Memory B cell (primary cell): ENCODE measurements around the gene BRF1.

ENCODE experiments used
- ATAC-seq: fragments of 150-1000 bp; cut with Tn5 transposase; 2 replicates; pipeline ENCODE4 v1.10.0; 2021; ENCODE audit warnings: low read depth, mild to moderate bottlenecking, moderate library complexity
- DNase-seq, 2 donors: peaks; one replicate each; pipeline ENCODE4 v3.0.0; 2022; ENCODE audit warnings: low spot score in 2 of 2
- H3K27ac Mint-ChIP-seq: one replicate; pipeline ENCODE4 v1.8.0; 2022; ENCODE audit warnings: mild to moderate bottlenecking, moderate library complexity, mixed read lengths
- H3K27me3 Mint-ChIP-seq: one replicate; pipeline ENCODE4 v1.8.0; 2022; ENCODE audit warnings: mixed read lengths
- H3K36me3 Mint-ChIP-seq: one replicate; pipeline ENCODE4 v1.8.0; 2022; ENCODE audit warnings: mild to moderate bottlenecking, mixed read lengths
- H3K4me1 Mint-ChIP-seq: one replicate; pipeline ENCODE4 v1.8.0; 2022; ENCODE audit warnings: mixed read lengths
- H3K4me3 Mint-ChIP-seq: one replicate; pipeline ENCODE4 v1.8.0; 2022; ENCODE audit warnings: mild to moderate bottlenecking, moderate library complexity, mixed read lengths
- H3K9me3 Mint-ChIP-seq: one replicate; pipeline ENCODE4 v1.8.0; 2022; ENCODE audit warnings: mixed read lengths

BRF1 gene

GRCh38 chr14:105247715-105248367 is 53.0 kb downstream of the BRF1 start:
- H3K4me1 Mint-ChIP-seq: peaks cover 12% of the 10 kb centered on the region
- H3K27ac Mint-ChIP-seq: no peak overlapping the region
- H3K9me3 Mint-ChIP-seq: no peaks in the 10 kb centered on the region
- H3K27me3 Mint-ChIP-seq: no peaks in the 10 kb centered on the region
- H3K4me3 Mint-ChIP-seq: peak overlapping the region; percentile 83
- ATAC-seq (no peak), DNase-seq (no peak)
- H3K36me3 Mint-ChIP-seq: peaks cover 2% of the 10 kb centered on the region

DNA sequence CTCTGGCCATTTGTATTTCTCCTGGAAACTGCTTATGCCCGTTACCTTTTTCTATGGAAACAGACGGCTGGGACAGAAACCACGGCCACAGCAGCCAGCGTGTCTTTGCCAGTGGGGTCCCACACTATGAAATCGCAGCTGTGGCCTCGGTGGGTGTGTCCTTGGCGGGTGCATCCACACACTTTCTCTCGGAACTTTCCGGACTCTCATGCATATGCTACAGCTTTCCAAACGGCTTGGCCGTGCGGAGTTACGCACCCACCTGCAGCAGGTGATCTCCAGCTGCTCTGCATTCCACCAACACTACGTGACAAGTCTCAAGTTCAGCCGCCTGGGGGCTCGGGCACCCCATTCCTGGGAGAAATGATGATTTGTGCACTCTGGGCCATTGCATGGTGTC is 53.8 kb downstream of the BRF1 start:
- no peak overlapping the region for H3K27ac Mint-ChIP-seq
- DNase-seq (no peak), ATAC-seq (no peak)
- peak overlapping the region; percentile 83 for H3K4me3 Mint-ChIP-seq
- H3K27me3 Mint-ChIP-seq: no peaks in the 10 kb centered on the region
- peaks cover 12% of the 10 kb centered on the region for H3K4me1 Mint-ChIP-seq
- H3K36me3 Mint-ChIP-seq: peaks cover 2% of the 10 kb centered on the region
- no peaks in the 10 kb centered on the region for H3K9me3 Mint-ChIP-seq

GRCh38 chr14:105244334-105244733 is 56.5 kb downstream of the BRF1 start:
- H3K4me3 Mint-ChIP-seq: no peak overlapping the region
- no peaks in the 10 kb centered on the region for H3K9me3 Mint-ChIP-seq
- ATAC-seq (no peak), DNase-seq (no peak)
- no peaks in the 10 kb centered on the region for H3K27me3 Mint-ChIP-seq
- H3K36me3 Mint-ChIP-seq: peaks cover 2% of the 10 kb centered on the region
- H3K27ac Mint-ChIP-seq: no peak overlapping the region
- H3K4me1 Mint-ChIP-seq: peaks cover 12% of the 10 kb centered on the region

DNA sequence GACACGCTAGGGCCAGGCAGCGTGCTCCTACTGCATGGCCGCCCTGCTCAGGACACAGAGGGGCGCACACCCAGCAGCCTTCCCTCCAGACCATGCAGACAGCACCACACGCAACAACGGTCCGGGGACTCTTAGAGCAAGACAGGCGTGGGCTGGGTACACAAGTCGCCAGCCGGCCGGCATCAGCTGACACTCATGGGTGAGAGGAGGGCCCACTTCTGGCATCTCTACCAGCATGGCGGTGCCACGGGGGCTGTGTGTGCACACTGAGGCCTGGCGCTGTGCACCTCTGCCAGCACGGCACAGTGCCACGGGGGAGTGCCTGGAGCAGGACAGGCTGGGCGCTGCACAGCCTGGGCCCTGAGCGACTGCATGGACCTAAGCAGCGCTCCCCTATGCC is 59.2 kb downstream of the BRF1 start:
- Mint-ChIP-seq H3K27ac (no peak overlapping the region), H3K36me3 (peaks cover 2% of the 10 kb centered on the region), H3K4me1 (peaks cover 9% of the 10 kb centered on the region), H3K27me3 (no peaks in the 10 kb centered on the region), H3K9me3 (no peaks in the 10 kb centered on the region), H3K4me3 (no peak overlapping the region)
- DNase-seq (no peak), ATAC-seq (no peak)

GRCh38 chr14:105240811-105241576 is 59.8 kb downstream of the BRF1 start:
- H3K4me3 Mint-ChIP-seq: no peak overlapping the region
- no peak overlapping the region for H3K27ac Mint-ChIP-seq
- ATAC-seq (no peak), DNase-seq (no peak)
- H3K36me3 Mint-ChIP-seq: peaks cover 2% of the 10 kb centered on the region
- peaks cover 9% of the 10 kb centered on the region for H3K4me1 Mint-ChIP-seq
- no peaks in the 10 kb centered on the region for H3K27me3 Mint-ChIP-seq
- no peaks in the 10 kb centered on the region for H3K9me3 Mint-ChIP-seq

- DNase-seq (no peak), ATAC-seq (no peak)
- Mint-ChIP-seq H3K36me3 (peaks cover 21% of the 10 kb centered on the region), H3K4me3 (no peak overlapping the region), H3K27me3 (no peaks in the 10 kb centered on the region), H3K27ac (no peak overlapping the region), H3K4me1 (no peaks in the 10 kb centered on the region), H3K9me3 (no peaks in the 10 kb centered on the region)
Measured at GRCh38 chr14:105229099-105229655, 71.6 kb downstream of the BRF1 start.

- Mint-ChIP-seq H3K4me3 (no peak overlapping the region), H3K27ac (no peak overlapping the region), H3K36me3 (peaks cover 21% of the 10 kb centered on the region), H3K9me3 (no peaks in the 10 kb centered on the region), H3K27me3 (no peaks in the 10 kb centered on the region), H3K4me1 (no peaks in the 10 kb centered on the region)
- ATAC-seq (no peak), DNase-seq (no peak)
Measured at GRCh38 chr14:105228562-105228961, 72.2 kb downstream of the BRF1 start.

DNA sequence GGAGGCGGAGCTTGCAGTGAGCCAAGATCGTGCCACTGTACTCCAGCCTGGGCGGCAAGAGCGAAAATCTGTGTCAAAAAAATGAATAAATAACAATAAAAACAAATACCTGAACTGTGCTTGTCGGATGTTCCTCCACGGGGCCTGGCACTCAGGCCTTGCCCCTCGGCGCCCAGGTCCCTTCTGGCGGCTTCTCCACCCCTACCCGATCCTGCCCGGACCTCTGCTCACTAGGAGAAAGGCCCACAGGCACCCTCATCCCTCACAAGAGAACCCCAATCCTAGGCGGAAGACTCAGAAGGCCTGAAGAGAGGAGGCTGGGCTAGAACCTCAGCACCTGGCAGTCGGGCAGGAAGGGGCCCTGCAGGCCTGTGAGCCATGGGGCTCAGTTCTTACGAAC is 73.5 kb downstream of the BRF1 start:
- H3K27me3 Mint-ChIP-seq: no peaks in the 10 kb centered on the region
- no peak overlapping the region for H3K27ac Mint-ChIP-seq
- H3K4me3 Mint-ChIP-seq: no peak overlapping the region
- DNase-seq: no peak
- no peaks in the 10 kb centered on the region for H3K9me3 Mint-ChIP-seq
- ATAC-seq: no peak
- peaks cover 26% of the 10 kb centered on the region for H3K36me3 Mint-ChIP-seq
- peaks cover 2% of the 10 kb centered on the region for H3K4me1 Mint-ChIP-seq

- Mint-ChIP-seq H3K4me1 (peaks cover 2% of the 10 kb centered on the region), H3K36me3 (peaks cover 28% of the 10 kb centered on the region)
Measured at GRCh38 chr14:105226198-105226597, 74.6 kb downstream of the BRF1 start.

DNA sequence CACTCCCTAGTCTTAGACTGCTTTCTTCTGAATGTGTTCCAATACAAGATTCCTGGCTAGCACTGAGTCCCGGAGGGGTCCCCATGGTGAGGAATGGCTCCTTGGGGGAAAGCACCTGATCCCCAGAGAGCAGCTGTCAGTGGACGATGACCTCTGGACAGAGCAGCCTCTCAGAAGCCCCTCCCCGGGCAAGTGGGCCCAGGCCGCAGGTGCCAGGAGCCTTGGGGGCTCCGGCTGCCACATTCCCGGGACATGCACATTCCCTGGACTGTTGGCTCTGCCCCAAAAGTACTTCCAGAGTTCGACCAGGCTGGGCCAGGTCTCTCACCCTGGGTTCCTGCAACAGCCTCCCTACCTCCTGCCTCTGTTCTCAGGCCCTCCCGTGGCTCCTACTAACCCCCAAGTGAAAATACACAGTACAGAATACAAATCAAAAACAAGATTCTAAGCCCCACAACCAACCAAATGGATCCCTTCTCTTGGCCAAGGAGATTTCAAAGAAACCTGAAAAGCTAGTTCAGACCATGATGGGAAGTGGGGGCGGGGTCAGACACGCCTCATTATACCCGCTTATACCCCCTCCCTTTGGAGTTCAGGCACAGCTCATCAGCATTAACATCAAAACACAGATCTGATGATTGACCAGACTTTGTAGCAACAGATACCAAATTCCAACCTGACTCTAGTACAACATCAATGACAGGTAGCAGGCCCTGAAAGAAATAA is 75.8 kb downstream of the BRF1 start:
- H3K4me1 Mint-ChIP-seq: peaks cover 2% of the 10 kb centered on the region
- peaks cover 31% of the 10 kb centered on the region for H3K36me3 Mint-ChIP-seq
- no peak overlapping the region for H3K27ac Mint-ChIP-seq

More at GRCh38 chr14:105226198-105226597, 74.6 kb downstream of the BRF1 start:
- no peak overlapping the region for H3K27ac Mint-ChIP-seq
- H3K4me3 Mint-ChIP-seq: no peak overlapping the region
- no peak for ATAC-seq
- H3K27me3 Mint-ChIP-seq: no peaks in the 10 kb centered on the region
- no peak for DNase-seq
- no peaks in the 10 kb centered on the region for H3K9me3 Mint-ChIP-seq

GRCh38 chr14:105223770-105224544 is 76.8 kb downstream of the BRF1 start:
- Mint-ChIP-seq H3K27ac (no peak overlapping the region), H3K4me3 (no peak overlapping the region), H3K4me1 (peaks cover 2% of the 10 kb centered on the region), H3K36me3 (peaks cover 35% of the 10 kb centered on the region), H3K27me3 (no peaks in the 10 kb centered on the region), H3K9me3 (no peaks in the 10 kb centered on the region)
- DNase-seq (no peak), ATAC-seq (no peak)

More for the DNA sequence above, 75.8 kb downstream of the BRF1 start:
- DNase-seq: no peak
- no peaks in the 10 kb centered on the region for H3K9me3 Mint-ChIP-seq
- H3K27me3 Mint-ChIP-seq: no peaks in the 10 kb centered on the region
- no peak overlapping the region for H3K4me3 Mint-ChIP-seq
- no peak for ATAC-seq

DNA sequence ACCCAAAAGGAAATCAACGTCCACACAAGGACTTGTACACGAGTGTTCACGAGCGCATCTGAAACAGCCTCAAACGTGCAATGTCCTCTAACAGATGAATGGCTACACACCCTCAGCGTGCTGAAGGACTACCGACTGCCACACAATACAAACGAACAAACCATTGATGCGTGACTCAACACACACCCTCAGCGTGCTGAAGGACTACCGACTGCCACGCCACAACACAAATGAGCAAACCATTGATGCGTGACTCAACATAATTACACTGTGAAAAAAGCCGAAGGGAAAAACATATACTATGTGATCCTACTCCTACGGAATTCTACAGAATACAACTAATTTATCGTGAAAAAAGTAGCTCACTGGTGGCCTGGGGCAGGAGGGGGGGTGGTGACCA is 77.5 kb downstream of the BRF1 start:
- no peak overlapping the region for H3K4me3 Mint-ChIP-seq
- no peak for ATAC-seq
- DNase-seq: no peak
- H3K36me3 Mint-ChIP-seq: peaks cover 36% of the 10 kb centered on the region
- H3K27ac Mint-ChIP-seq: no peak overlapping the region
- no peaks in the 10 kb centered on the region for H3K27me3 Mint-ChIP-seq
- H3K9me3 Mint-ChIP-seq: no peaks in the 10 kb centered on the region
- peaks cover 2% of the 10 kb centered on the region for H3K4me1 Mint-ChIP-seq

GRCh38 chr14:105221598-105222178 is 79.1 kb downstream of the BRF1 start:
- no peaks in the 10 kb centered on the region for H3K9me3 Mint-ChIP-seq
- H3K27me3 Mint-ChIP-seq: no peaks in the 10 kb centered on the region
- H3K27ac Mint-ChIP-seq: no peak overlapping the region
- no peak overlapping the region for H3K4me3 Mint-ChIP-seq
- DNase-seq: no peak
- peaks cover 34% of the 10 kb centered on the region for H3K36me3 Mint-ChIP-seq
- no peak for ATAC-seq
- peaks cover 2% of the 10 kb centered on the region for H3K4me1 Mint-ChIP-seq
